ENCODE measurements around the gene EZR.

The EZR gene

DNA sequence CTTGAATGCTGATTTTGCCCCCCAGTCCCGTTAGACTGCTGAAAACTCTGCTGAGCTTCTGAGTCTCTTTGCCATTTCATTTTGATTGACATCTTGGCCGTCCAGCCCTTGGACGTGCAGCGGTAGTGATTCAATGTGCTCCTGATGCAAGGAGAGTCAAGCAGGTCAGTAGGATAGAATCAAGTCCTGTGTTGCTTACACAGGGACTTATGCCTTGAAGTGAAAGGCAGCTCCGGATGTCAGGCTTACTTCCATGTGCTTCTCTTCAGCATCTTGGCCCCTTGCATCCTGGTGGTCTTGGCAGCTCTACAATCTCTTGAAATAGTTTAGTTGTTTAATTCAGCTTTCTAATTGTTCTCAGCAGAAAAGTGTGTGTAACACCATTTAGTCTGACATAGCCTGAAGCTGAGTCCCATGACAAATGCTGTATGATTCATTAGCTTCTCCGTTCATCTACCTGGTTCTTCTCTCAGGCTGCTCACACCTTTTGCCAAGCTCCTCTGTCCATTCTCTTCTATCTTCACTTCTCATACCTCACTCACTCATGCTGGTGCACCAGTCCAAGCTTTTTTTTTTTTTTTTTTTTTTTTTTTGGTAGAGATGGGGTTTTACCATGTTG is 76.0 kb downstream of the EZR start:
- H3K9me3 ChIP-seq (ENCODE audit: insufficient read depth, low read length): no peaks in the 10 kb centered on the region
- H4K20me1 ChIP-seq (ENCODE audit: insufficient read depth, low read length): no peaks in the 10 kb centered on the region
- no peak overlapping the region for H3K4me3 ChIP-seq (ENCODE audit: low read length)
- no peaks in the 10 kb centered on the region for H3K4me1 ChIP-seq (ENCODE audit: low read length)
- no peak overlapping the region for H3K9ac ChIP-seq (ENCODE audit: low read length)
- H3K79me2 ChIP-seq (ENCODE audit: low read length): no peaks in the 10 kb centered on the region
- TF ChIP-seq, protein P1, sequence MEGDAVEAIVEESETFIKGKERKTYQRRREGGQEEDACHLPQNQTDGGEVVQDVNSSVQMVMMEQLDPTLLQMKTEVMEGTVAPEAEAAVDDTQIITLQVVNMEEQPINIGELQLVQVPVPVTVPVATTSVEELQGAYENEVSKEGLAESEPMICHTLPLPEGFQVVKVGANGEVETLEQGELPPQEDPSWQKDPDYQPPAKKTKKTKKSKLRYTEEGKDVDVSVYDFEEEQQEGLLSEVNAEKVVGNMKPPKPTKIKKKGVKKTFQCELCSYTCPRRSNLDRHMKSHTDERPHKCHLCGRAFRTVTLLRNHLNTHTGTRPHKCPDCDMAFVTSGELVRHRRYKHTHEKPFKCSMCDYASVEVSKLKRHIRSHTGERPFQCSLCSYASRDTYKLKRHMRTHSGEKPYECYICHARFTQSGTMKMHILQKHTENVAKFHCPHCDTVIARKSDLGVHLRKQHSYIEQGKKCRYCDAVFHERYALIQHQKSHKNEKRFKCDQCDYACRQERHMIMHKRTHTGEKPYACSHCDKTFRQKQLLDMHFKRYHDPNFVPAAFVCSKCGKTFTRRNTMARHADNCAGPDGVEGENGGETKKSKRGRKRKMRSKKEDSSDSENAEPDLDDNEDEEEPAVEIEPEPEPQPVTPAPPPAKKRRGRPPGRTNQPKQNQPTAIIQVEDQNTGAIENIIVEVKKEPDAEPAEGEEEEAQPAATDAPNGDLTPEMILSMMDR (IDR thresholded peaks at IDR 0.05; ENCODE audit: low read depth, low read length): no peak
- no peak for TF ChIP-seq EZH2phosphoT487 (IDR thresholded peaks at IDR 0.05; ENCODE audit: low read depth)
- no peaks in the 10 kb centered on the region for H3K27me3 ChIP-seq (ENCODE audit: low read depth, low read length)
- H3K36me3 ChIP-seq (replicated peaks; ENCODE audit: low read depth, low read length): no peaks in the 10 kb centered on the region
- no peak overlapping the region for H3K4me2 ChIP-seq (ENCODE audit: low read length)
- no peak overlapping the region for H2AFZ ChIP-seq (ENCODE audit: low read depth, low read length)
- H3K27ac ChIP-seq (ENCODE audit: low read length): no peak overlapping the region

GRCh38 chr6:158739673-158740072 is 79.5 kb downstream of the EZR start:
- no peaks in the 10 kb centered on the region for H3K9me3 ChIP-seq (ENCODE audit: insufficient read depth, low read length)
- no peaks in the 10 kb centered on the region for H3K79me2 ChIP-seq (ENCODE audit: low read length)
- no peak overlapping the region for H3K4me3 ChIP-seq (ENCODE audit: low read length)
- no peak overlapping the region for H3K27ac ChIP-seq (ENCODE audit: low read length)
- H3K36me3 ChIP-seq (replicated peaks; ENCODE audit: low read depth, low read length): no peaks in the 10 kb centered on the region
- no peak overlapping the region for H3K4me2 ChIP-seq (ENCODE audit: low read length)
- TF ChIP-seq EZH2phosphoT487 (IDR thresholded peaks at IDR 0.05; ENCODE audit: low read depth): no peak
- TF ChIP-seq, protein P1 (IDR thresholded peaks at IDR 0.05; ENCODE audit: low read depth, low read length): no peak
- no peaks in the 10 kb centered on the region for H4K20me1 ChIP-seq (ENCODE audit: insufficient read depth, low read length)
- no peak overlapping the region for H2AFZ ChIP-seq (ENCODE audit: low read depth, low read length)
- H3K27me3 ChIP-seq (ENCODE audit: low read depth, low read length): no peaks in the 10 kb centered on the region
- H3K4me1 ChIP-seq (ENCODE audit: low read length): no peaks in the 10 kb centered on the region
- no peak overlapping the region for H3K9ac ChIP-seq (ENCODE audit: low read length)

DNA sequence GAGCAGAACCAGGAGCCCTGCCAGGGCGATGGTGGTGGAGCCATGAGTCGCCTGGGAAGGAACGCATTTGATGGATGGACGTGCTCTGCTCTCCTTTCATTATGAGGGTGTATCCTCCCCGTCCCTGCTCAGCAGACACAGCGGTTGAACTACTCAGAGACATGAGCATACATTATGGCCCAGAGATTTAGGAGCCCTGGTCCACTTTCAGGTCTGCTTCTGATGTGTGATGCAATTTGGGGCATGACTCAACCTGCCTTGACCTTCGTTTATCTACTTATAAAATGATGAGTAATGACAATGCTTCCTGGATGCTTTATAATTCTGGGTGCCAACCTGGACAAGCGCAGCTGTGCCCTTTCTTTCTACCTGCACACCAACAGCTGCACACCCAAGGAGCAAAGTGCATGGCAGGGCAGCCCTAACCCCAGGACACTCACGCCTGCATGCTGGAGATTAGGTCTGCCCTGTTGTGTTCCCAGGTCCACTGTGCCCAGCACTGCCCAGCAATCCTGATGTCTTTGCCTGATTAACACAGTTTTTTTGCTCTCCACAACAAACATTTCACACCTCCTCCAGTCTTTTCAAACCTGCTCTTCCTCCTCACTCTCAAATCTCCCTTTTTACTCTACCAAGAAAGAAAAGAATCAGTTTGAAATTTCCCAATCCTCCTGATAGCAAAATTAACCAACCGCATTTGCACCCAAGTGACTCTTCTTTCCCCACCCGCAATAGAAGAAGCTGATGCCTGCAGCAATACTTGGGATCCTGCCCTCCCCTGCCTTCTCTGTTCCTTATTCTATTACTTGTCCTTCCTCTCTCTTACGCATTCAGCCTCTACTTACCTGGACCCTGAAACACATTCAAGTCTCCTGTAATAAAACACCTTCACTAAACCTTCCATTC is 81.2 kb downstream of the EZR start:
- no peak overlapping the region for H3K4me3 ChIP-seq (ENCODE audit: low read length)
- H3K36me3 ChIP-seq (replicated peaks; ENCODE audit: low read depth, low read length): no peaks in the 10 kb centered on the region
- no peak overlapping the region for H2AFZ ChIP-seq (ENCODE audit: low read depth, low read length)
- H3K9ac ChIP-seq (ENCODE audit: low read length): no peak overlapping the region
- H3K4me1 ChIP-seq (ENCODE audit: low read length): no peaks in the 10 kb centered on the region
- no peaks in the 10 kb centered on the region for H3K27me3 ChIP-seq (ENCODE audit: low read depth, low read length)
- H4K20me1 ChIP-seq (ENCODE audit: insufficient read depth, low read length): no peaks in the 10 kb centered on the region
- no peaks in the 10 kb centered on the region for H3K9me3 ChIP-seq (ENCODE audit: insufficient read depth, low read length)
- TF ChIP-seq EZH2phosphoT487 (IDR thresholded peaks at IDR 0.05; ENCODE audit: low read depth): no peak
- TF ChIP-seq, protein P1 (IDR thresholded peaks at IDR 0.05; ENCODE audit: low read depth, low read length): no peak
- no peak overlapping the region for H3K4me2 ChIP-seq (ENCODE audit: low read length)
- H3K27ac ChIP-seq (ENCODE audit: low read length): no peak overlapping the region
- no peaks in the 10 kb centered on the region for H3K79me2 ChIP-seq (ENCODE audit: low read length)

- no peak for TF ChIP-seq EZH2phosphoT487 (IDR thresholded peaks at IDR 0.05; ENCODE audit: low read depth)
- TF ChIP-seq, protein P1 (IDR thresholded peaks at IDR 0.05; ENCODE audit: low read depth, low read length): no peak
- no peak overlapping the region for H3K4me2 ChIP-seq (ENCODE audit: low read length)
Observed at GRCh38 chr6:158737082-158737709, 82.0 kb downstream of the EZR start.

More at GRCh38 chr6:158737082-158737709, 82.0 kb downstream of the EZR start:
- H3K36me3 ChIP-seq (replicated peaks; ENCODE audit: low read depth, low read length): no peaks in the 10 kb centered on the region
- H3K27ac ChIP-seq (ENCODE audit: low read length): no peak overlapping the region
- H2AFZ ChIP-seq (ENCODE audit: low read depth, low read length): no peak overlapping the region
- no peaks in the 10 kb centered on the region for H3K79me2 ChIP-seq (ENCODE audit: low read length)
- no peak overlapping the region for H3K4me3 ChIP-seq (ENCODE audit: low read length)
- H3K9ac ChIP-seq (ENCODE audit: low read length): no peak overlapping the region
- H3K4me1 ChIP-seq (ENCODE audit: low read length): no peaks in the 10 kb centered on the region
- no peaks in the 10 kb centered on the region for H3K27me3 ChIP-seq (ENCODE audit: low read depth, low read length)
- H4K20me1 ChIP-seq (ENCODE audit: insufficient read depth, low read length): no peaks in the 10 kb centered on the region
- H3K9me3 ChIP-seq (ENCODE audit: insufficient read depth, low read length): no peaks in the 10 kb centered on the region

Measured in OCI-LY3 (cell line).